Calu3 (cell line): ENCODE data around the gene RNASE4. TPM values are rescaled to one million over a fixed set of nuclear protein-coding genes. Genes with fewer than 3 reads are reported as not detected.

Source experiments
- BruUV-seq: library from RNA; stranded (reverse); fragments of 400-500 nt; replicated peaks from 2 replicates; lab custom pipeline; 2021; lab: Mats Ljungman, UMichigan
- CTCF ChIA-PET: fragments of 300-600 bp; sonication (Branson Sonifier 250); formaldehyde crosslinking; loops from one replicate; lab custom pipeline; 2022; ENCODE audit warnings: antibody characterized with exemption; lab: Charles Lee
- DNase-seq: peaks from one replicate; pipeline ENCODE4 v3.0.0; 2022
- H3K27ac Mint-ChIP-seq: one replicate; pipeline ENCODE4 v1.8.0; 2022; ENCODE audit warnings: mixed read lengths; ENCODE audit not compliant: unreplicated experiment
- H3K27me3 Mint-ChIP-seq: one replicate; pipeline ENCODE4 v1.8.0; 2022; ENCODE audit warnings: mixed read lengths; ENCODE audit not compliant: unreplicated experiment
- H3K36me3 Mint-ChIP-seq: one replicate; pipeline ENCODE4 v1.8.0; 2022; ENCODE audit warnings: mild to moderate bottlenecking, moderate library complexity, mixed read lengths; ENCODE audit not compliant: insufficient read depth, unreplicated experiment
- H3K4me1 Mint-ChIP-seq: one replicate; pipeline ENCODE4 v1.8.0; 2022; ENCODE audit warnings: mild to moderate bottlenecking, low read depth, mixed read lengths; ENCODE audit not compliant: unreplicated experiment
- H3K4me3 Mint-ChIP-seq: one replicate; pipeline ENCODE4 v1.8.0; 2022; ENCODE audit warnings: mild to moderate bottlenecking, low read depth, moderate library complexity, mixed read lengths; ENCODE audit not compliant: unreplicated experiment
- H3K9me3 Mint-ChIP-seq: one replicate; pipeline ENCODE4 v1.8.0; 2022; ENCODE audit warnings: low read depth, mixed read lengths; ENCODE audit not compliant: unreplicated experiment
- intact Hi-C: fragments of 100-400 bp; cut with micrococcal nuclease; formaldehyde crosslinking; loops from one replicate; pipeline ENCODE4 v1.10.0; 2022; ENCODE audit not compliant: unreplicated experiment
- total RNA-seq: library from RNA; stranded (reverse); gene quantifications from 2 replicates; pipeline ENCODE4 v1.2.3, GENCODE V29; 2022
- TF ChIP-seq, protein P1 (sequence below): fragments of 200-600 bp; IDR thresholded peaks from one replicate; pipeline ENCODE4 v1.8.0; 2022; ENCODE audit warnings: antibody characterized with exemption; ENCODE audit not compliant: unreplicated experiment

The RNASE4 gene
- total RNA-seq, 1 experiment from 2014 or later, result 5.3 TPM

DNA sequence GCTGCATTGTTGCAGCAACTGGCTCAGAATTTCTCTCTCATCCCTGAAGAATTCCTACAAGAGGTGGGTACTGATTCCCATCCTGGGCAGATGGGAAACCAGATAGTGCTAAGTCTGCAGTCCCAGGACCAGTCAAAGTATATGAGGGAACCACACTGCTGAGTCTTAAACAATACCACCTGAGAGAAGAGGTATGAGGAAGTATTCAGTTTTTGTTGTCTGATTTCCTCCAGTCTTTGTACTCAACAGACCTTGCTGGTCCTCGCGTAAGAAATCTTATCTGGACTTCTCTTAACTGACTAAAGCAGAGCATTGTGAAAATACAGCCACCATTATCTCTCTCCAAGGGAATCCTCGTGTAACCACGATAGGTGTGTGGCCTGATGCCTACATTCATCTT, 57.8 kb downstream of the RNASE4 start:
- no peaks in the 10 kb centered on the region for H3K27me3 Mint-ChIP-seq
- no peaks in the 10 kb centered on the region for H3K36me3 Mint-ChIP-seq
- DNase-seq, result peak; percentile 17
- no peak overlapping the region for H3K4me3 Mint-ChIP-seq
- BruUV-seq, result no TSS peak
- peak overlapping the region; percentile 27 for H3K27ac Mint-ChIP-seq
- TF ChIP-seq, protein P1, sequence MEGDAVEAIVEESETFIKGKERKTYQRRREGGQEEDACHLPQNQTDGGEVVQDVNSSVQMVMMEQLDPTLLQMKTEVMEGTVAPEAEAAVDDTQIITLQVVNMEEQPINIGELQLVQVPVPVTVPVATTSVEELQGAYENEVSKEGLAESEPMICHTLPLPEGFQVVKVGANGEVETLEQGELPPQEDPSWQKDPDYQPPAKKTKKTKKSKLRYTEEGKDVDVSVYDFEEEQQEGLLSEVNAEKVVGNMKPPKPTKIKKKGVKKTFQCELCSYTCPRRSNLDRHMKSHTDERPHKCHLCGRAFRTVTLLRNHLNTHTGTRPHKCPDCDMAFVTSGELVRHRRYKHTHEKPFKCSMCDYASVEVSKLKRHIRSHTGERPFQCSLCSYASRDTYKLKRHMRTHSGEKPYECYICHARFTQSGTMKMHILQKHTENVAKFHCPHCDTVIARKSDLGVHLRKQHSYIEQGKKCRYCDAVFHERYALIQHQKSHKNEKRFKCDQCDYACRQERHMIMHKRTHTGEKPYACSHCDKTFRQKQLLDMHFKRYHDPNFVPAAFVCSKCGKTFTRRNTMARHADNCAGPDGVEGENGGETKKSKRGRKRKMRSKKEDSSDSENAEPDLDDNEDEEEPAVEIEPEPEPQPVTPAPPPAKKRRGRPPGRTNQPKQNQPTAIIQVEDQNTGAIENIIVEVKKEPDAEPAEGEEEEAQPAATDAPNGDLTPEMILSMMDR, result no peak
- CTCF ChIA-PET, result no interaction called here
- H3K4me1 Mint-ChIP-seq, result peaks cover 19% of the 10 kb centered on the region
- intact Hi-C loops, result loop anchor here (2.0 to 10.0 kb wide), 4 partner anchors 15 to 63 kb away; partner anchors contain the start of gene RNASE1
- H3K9me3 Mint-ChIP-seq, result no peaks in the 10 kb centered on the region

DNA sequence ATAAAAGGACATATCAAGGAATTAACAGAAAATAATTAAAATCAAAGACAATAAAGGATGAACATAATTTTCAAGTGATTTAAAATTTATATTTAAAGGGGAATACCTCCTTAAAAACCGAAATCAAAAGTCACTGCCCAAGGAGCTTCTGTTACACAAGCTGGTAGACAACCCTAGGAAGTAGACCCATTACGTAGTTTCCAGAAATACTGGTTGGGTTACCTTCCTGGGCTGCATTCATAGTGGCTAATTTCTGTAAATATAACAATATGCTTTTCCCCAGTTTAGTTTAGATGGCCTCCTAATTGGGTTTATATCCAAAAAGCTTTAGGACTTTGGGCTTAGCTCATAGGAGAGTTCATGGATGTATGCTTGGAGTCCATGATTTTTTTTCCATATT, 59.2 kb downstream of the RNASE4 start:
- Mint-ChIP-seq H3K36me3 (no peaks in the 10 kb centered on the region), H3K27me3 (no peaks in the 10 kb centered on the region), H3K27ac (no peak overlapping the region), H3K4me3 (no peak overlapping the region), H3K9me3 (no peaks in the 10 kb centered on the region), H3K4me1 (peaks cover 33% of the 10 kb centered on the region)
- CTCF ChIA-PET, result interaction anchor here (1.1 kb wide), 1 partner anchor 24 kb away, joined by 3 read pairs; no protein-coding TSS in a partner anchor
- TF ChIP-seq, protein P1, result no peak
- intact Hi-C loops, result loop anchor here (2.0 to 10.0 kb wide), 4 partner anchors 17 to 61 kb away; partner anchors contain the start of gene RNASE1
- DNase-seq, result peak; percentile 45
- BruUV-seq, result no TSS peak

DNA sequence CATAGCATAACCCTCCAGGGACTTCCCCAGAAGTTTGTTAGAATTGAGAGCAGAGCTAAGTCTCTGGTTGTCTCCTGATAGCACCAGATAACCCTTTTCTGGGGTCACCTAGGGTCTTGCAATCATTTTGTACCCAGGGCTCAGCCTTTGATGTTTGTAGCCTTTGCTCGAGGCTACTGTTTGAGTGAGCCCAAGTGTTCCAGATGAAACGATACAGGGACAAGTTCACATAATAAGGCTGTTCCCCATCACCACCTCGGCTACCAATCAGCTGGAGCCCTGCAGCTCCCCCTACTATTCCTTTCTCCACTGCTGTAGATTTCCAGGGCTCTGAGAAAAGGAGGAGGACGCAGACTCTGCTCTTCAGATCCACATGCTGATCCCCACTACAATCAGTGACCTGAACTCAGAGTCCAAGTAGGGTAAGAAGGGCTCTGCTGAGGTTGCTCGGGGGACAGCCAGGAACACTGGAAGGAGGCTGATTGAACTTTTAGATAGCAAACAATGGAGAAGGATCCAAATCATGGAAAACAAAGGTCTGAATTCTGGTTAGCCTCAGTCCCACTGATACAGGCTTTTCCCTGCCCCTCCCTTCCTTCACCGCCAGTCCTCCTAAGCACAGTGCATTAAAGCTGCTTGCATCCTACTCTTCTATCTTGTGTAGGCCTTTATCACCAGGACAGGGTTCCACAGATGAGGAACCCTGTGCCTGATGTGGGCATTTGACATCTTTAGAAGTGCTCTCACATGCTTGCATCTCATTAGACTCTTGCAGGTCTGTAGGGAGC, 61.4 kb downstream of the RNASE4 start, which contains the start of gene EDDM3A:
Gene EDDM3A, plus strand, starts transcription at position 317 of the 788 bp plus-strand sequence. CDS start 1,694 bp downstream, outside the sequence.
- no peak for DNase-seq
- H3K4me1 Mint-ChIP-seq, result peaks cover 35% of the 10 kb centered on the region
- H3K4me3 Mint-ChIP-seq, result no peak within 1 kb of the TSS
- CTCF ChIA-PET, result interaction anchor here (0.7 to 0.9 kb wide), 2 partner anchors 9 to 61 kb away, joined by 3 to 4 read pairs; partner anchors contain the start of gene RNASE4
- H3K36me3 Mint-ChIP-seq, result no peaks in the 10 kb centered on the region
- no TSS peak for BruUV-seq
- no peak within 1 kb of the TSS for H3K27ac Mint-ChIP-seq
- TF ChIP-seq, protein P1, result no peak
- H3K9me3 Mint-ChIP-seq, result no peaks in the 10 kb centered on the region
- intact Hi-C loops, result loop anchor here (10.0 kb wide), 1 partner anchor 59 kb away; the partner anchor contains the start of gene RNASE1
- H3K27me3 Mint-ChIP-seq, result no peaks in the 10 kb centered on the region

DNA sequence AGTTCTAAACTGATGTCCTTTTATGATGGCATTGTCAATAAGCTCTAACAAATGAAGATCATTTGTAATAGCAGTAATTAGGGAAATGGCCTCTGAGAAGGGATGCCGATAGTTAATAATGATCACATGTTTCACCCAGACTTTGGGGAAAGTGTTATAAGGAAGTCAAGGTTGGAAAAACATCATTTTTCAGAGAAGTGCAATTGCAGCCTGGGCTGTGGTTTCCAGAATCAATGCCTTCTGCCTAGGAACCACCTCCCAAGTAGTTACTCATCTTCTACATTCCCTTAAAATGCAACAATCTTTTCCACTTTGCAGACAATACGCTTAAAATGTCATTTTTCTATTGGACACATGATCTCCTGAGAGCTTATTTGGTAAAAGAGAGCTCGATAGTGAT, 62.2 kb downstream of the RNASE4 start:
- no peak overlapping the region for H3K27ac Mint-ChIP-seq
- TF ChIP-seq, protein P1, result no peak

More for the DNA sequence above, 62.2 kb downstream of the RNASE4 start:
- no TSS peak for BruUV-seq
- Mint-ChIP-seq H3K4me1 (peaks cover 35% of the 10 kb centered on the region), H3K9me3 (no peaks in the 10 kb centered on the region), H3K36me3 (no peaks in the 10 kb centered on the region), H3K27me3 (no peaks in the 10 kb centered on the region), H3K4me3 (no peak overlapping the region)
- CTCF ChIA-PET, result interaction anchor here (0.5 to 0.8 kb wide), 2 partner anchors 20 to 81 kb away, joined by 3 to 7 read pairs; no protein-coding TSS in a partner anchor
- DNase-seq, result no peak
- intact Hi-C loops, result loop anchor here (10.0 kb wide), 1 partner anchor 58 kb away; the partner anchor contains the start of gene RNASE1
